A549 treated with GW870086 at 1 μM for 4 hours (cell line): ENCODE results near the gene TMEM117. TPM values are rescaled to one million over a fixed set of nuclear protein-coding genes. Genes with fewer than 3 reads are reported as not detected.

Source experiments
- total RNA-seq: library from RNA; stranded (reverse); fragments of 200-300 nt; extraction: Qiagen RNA extraction; gene quantifications from 5 replicates; pipeline ENCODE4 v1.2.3, GENCODE V29; 2022; ENCODE audit warnings: low read depth

The TMEM117 gene
- 1.1 to 2.6 TPM (median 1.9 TPM) in 5 replicates for total RNA-seq

DNA sequence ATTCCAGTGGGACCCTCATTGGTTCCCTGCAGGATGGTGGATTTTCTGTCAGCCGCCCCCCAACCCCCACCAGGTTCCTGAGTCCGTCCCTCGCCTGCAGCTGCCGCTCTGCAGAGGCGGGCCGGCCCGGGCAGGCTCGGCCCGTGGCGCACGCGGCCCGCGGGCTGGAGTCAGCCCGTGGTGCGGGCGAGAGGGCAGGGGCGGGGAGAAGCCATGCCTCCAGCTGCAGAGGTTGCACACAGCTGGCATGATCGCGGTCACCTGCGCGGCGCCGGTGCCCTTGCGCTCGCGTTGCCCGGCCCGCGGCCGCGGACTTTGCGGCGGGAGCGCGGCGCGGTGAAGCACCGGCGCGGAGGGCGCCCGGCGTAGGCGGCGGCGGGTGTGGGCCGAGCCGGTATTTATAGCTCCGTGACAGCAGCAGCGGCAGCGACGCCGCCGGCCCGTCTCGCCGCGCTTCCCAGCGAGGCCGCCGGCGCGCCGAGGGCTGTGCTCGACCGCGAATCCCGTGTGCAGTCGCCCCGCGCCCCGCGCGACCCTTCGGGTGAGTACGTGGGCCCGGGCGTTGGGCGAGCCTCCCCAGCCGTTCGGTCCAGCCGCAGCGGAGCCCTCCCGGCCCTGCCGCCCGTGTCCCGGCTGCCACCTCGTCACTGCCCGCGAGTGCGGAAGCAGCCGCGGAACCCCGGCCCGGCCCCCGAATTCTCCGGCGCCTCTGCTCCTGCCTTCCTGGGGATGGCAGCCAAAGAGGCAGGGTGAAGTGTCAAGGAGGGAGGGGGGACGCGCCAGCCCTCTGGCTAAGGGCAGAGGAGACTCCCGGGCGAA, at the start of gene TMEM117:
Gene TMEM117, plus strand, starts transcription at position 426 of the 819 bp plus-strand sequence.

DNA sequence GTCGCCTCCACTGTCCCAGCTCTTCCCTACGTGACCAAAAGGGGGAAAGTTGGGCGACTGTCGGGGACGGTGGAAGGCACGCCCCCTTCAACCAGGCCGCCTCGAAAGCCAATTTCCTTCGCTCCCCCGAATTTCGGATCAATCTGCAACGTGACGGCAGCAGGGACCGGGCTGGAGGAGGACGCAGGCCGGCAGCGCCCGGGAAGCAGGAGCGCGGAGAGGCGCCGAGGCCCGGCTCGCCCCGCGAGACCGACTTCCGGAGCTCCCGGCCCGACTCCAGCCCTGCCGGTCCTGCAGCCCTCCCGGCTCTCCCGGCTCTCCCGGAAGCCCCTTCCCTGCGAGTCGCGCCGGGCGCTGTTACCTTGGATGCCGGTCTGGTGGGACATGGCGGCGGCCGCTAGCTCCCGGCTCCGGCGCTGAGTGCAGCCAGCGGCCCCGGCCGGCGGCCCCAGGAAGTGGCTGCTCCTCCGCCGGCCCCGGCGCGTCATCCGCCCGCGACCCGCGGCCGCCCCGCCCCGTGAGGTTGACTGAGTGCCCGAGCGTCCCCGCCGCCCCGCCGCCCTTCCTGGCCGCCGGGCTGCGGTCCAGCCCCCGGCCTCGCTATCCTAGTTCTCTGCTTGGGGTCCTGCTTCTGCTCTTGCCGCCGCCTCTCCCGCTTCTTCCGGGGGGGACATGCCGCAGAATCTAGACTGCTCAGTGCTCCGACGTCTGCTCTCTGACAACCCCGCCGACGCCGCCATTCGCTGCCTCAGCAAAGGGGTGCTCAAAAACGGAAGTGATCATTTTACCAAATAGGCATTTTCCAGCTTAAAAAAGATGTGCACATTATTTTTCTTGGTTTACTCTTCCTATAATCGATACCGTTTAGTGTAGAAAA, 29.8 kb upstream of the TMEM117 start, which contains the start of gene TWF1:
Gene TWF1, minus strand, starts transcription at position 458 of the 877 bp plus-strand sequence. Its CDS starts 72 bp downstream, at position 386.

Other genes with a start within 250 kb of the TMEM117 start
- 2.6 to 5.0 TPM (median 4.6 TPM) in 5 replicates for gene PUS7L, start 77.3 kb upstream of the TMEM117 start, total RNA-seq
- gene IRAK4, start 77.1 kb upstream of the TMEM117 start, total RNA-seq: 3.6 to 4.6 TPM (median 4.2 TPM) in 5 replicates
- 65.6 to 80.2 TPM (median 75.7 TPM) in 5 replicates for gene TWF1, start 29.8 kb upstream of the TMEM117 start, total RNA-seq